Breast epithelium (tissue), 4 donors: ENCODE measurements around the gene AOPEP. TPM values are rescaled to one million over a fixed set of nuclear protein-coding genes. Genes with fewer than 3 reads are reported as not detected.

Experiments used
- DNase-seq, 2 donors: peaks; one replicate each; pipeline ENCODE4 v3.0.0-alpha.2; 2019; ENCODE audit warnings: low spot score in 2 of 2
- H3K27ac ChIP-seq, 2 donors: fragments of 200-600 bp; sonication (generic) in 1 of 2; one replicate each; pipeline ENCODE4 v1.5.1; 2016 to 2019; ENCODE audit warnings: mild to moderate bottlenecking in 1 of 2
- H3K27me3 ChIP-seq, 2 donors: fragments of 200-600 bp; sonication (generic) in 1 of 2; one replicate each; pipeline versions ENCODE4 v1.5.1 to v1.6.0; 2017 to 2019; ENCODE audit warnings: control low read depth in 1 of 2, mild to moderate bottlenecking in 1 of 2
- H3K36me3 ChIP-seq: fragments of 200-600 bp; one replicate; pipeline ENCODE4 v1.5.1; 2019
- H3K4me1 ChIP-seq, 2 donors: fragments of 200-600 bp; sonication (generic); one replicate each; pipeline ENCODE4 v1.5.1; 2016 to 2019; ENCODE audit warnings: control low read depth in 1 of 2
- H3K4me3 ChIP-seq, 3 donors: fragments of 200-600 bp; sonication (generic); 1 replicate in 2 of 3; 2 replicates in 1 of 3; pipeline ENCODE4 v1.5.1; 2016 to 2019; ENCODE audit warnings: mild to moderate bottlenecking in 3 of 3, moderate library complexity in 2 of 3
- H3K9me3 ChIP-seq, 2 donors: fragments of 200-600 bp; sonication (generic) in 1 of 2; one replicate each; pipeline ENCODE4 v1.5.1; 2016 to 2019; ENCODE audit warnings: control low read depth in 1 of 2
- POLR2A ChIP-seq: fragments of 450-650 bp; IDR thresholded peaks from one replicate; pipeline ENCODE4 v1.6.1; 2016; ENCODE audit warnings: antibody characterized with exemption, mild to moderate bottlenecking, moderate library complexity
- POLR2AphosphoS5 ChIP-seq, 3 donors: sonication (generic); formaldehyde crosslinking; IDR thresholded peaks; one replicate each; pipeline ENCODE4 v1.6.1; 2017; ENCODE audit warnings: antibody characterized with exemption in 3 of 3
- intact Hi-C: fragments of 100-400 bp; cut with DNase I; formaldehyde crosslinking; loops from one replicate; pipeline ENCODE4 v1.15.1; 2023; ENCODE audit warnings: low total_unique reads
- total RNA-seq, 3 donors: library from RNA; depleted of rRNA; stranded (reverse); fragments of >200 nt; gene quantifications; one replicate each; pipeline ENCODE4 v1.1.0, GENCODE V29; 2016
- TF ChIP-seq, protein P1 (sequence below), 3 donors: fragments of 450-650 bp; IDR thresholded peaks; one replicate each; pipeline ENCODE4 v1.5.1; 2016 to 2017; ENCODE audit warnings: antibody characterized with exemption in 3 of 3, mild to moderate bottlenecking in 3 of 3, moderate library complexity in 3 of 3

Gene AOPEP
- total RNA-seq, 3 donors from 2014 or later, result 15.5 to 94.1 (median 87.5) TPM

GRCh38 chr9:94932652-94933510 lies 206.4 kb downstream of the AOPEP start:
- Histone ChIP-seq H3K27ac (no peak overlapping the region), H3K4me3 (no peak overlapping the region), H3K27me3 (no peaks in the 10 kb centered on the region), H3K36me3 (no peaks in the 10 kb centered on the region), H3K9me3 (no peaks in the 10 kb centered on the region), H3K4me1 (no peaks in the 10 kb centered on the region)
- TF ChIP-seq POLR2A, result no peak
- TF ChIP-seq POLR2AphosphoS5 (IDR thresholded peaks at IDR 0.05), result no peak
- TF ChIP-seq, protein P1, sequence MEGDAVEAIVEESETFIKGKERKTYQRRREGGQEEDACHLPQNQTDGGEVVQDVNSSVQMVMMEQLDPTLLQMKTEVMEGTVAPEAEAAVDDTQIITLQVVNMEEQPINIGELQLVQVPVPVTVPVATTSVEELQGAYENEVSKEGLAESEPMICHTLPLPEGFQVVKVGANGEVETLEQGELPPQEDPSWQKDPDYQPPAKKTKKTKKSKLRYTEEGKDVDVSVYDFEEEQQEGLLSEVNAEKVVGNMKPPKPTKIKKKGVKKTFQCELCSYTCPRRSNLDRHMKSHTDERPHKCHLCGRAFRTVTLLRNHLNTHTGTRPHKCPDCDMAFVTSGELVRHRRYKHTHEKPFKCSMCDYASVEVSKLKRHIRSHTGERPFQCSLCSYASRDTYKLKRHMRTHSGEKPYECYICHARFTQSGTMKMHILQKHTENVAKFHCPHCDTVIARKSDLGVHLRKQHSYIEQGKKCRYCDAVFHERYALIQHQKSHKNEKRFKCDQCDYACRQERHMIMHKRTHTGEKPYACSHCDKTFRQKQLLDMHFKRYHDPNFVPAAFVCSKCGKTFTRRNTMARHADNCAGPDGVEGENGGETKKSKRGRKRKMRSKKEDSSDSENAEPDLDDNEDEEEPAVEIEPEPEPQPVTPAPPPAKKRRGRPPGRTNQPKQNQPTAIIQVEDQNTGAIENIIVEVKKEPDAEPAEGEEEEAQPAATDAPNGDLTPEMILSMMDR (IDR thresholded peaks at IDR 0.05), result no peak
- no peak for DNase-seq
- intact Hi-C loops, result no loop called here

DNA sequence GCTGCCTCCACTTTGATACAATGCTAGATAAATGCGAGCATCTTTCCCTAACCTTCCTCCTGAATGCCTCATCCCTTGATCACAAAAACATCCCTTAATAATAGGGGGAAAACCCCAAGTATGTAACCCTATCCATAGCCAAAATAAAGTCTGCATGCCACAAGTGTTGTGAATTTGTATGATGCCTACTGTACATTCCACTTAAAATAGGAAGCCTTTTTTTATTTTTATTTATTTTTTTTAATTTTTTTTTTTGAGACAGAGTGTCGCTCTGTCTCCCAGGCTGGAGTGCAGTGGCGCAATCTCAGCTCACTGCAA lies 207.0 kb downstream of the AOPEP start:
- no peak for TF ChIP-seq POLR2AphosphoS5 (IDR thresholded peaks at IDR 0.05)
- TF ChIP-seq, protein P1 (IDR thresholded peaks at IDR 0.05), result no peak
- no peak for TF ChIP-seq POLR2A
- DNase-seq, result no peak
- H3K27ac ChIP-seq, result no peak overlapping the region
- H3K27me3 ChIP-seq, result no peaks in the 10 kb centered on the region
- H3K9me3 ChIP-seq, result no peaks in the 10 kb centered on the region
- no peaks in the 10 kb centered on the region for H3K4me1 ChIP-seq
- no peak overlapping the region for H3K4me3 ChIP-seq
- no peaks in the 10 kb centered on the region for H3K36me3 ChIP-seq
- intact Hi-C loops, result no loop called here

- TF ChIP-seq POLR2A (no peak), POLR2AphosphoS5 (IDR thresholded peaks at IDR 0.05) (no peak)
- TF ChIP-seq, protein P1 (IDR thresholded peaks at IDR 0.05), result no peak
- H3K27ac ChIP-seq, result no peak overlapping the region
- no peak for DNase-seq
- intact Hi-C loops, result no loop called here
- H3K4me1 ChIP-seq, result no peaks in the 10 kb centered on the region
- H3K36me3 ChIP-seq, result no peaks in the 10 kb centered on the region
- H3K27me3 ChIP-seq, result no peaks in the 10 kb centered on the region
- no peaks in the 10 kb centered on the region for H3K9me3 ChIP-seq
- no peak overlapping the region for H3K4me3 ChIP-seq
Measured at GRCh38 chr9:94934816-94935328, 208.4 kb downstream of the AOPEP start.

DNA sequence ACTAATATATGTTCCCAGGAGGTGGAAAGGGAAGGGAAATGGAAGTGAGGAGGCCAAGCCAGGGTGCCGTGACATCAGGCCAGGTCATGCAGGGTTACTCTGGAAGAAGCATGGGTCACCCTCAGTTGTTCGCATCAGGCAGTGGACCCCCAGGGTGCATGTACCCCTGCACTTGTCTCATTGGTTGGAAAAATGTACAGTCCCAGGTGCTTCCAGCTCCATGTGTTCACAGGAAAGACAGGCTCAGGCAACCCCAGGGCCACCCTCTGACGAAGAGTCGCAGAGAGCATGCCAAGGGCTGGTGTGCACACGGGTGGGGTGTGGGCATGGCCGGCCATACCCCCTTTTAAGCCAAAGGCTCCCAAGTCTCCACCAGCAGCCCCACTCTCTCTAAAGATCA lies 208.9 kb downstream of the AOPEP start:
- Histone ChIP-seq H3K4me3 (no peak overlapping the region), H3K4me1 (no peaks in the 10 kb centered on the region), H3K36me3 (no peaks in the 10 kb centered on the region), H3K27ac (no peak overlapping the region), H3K9me3 (no peaks in the 10 kb centered on the region), H3K27me3 (no peaks in the 10 kb centered on the region)
- TF ChIP-seq POLR2A (no peak), POLR2AphosphoS5 (IDR thresholded peaks at IDR 0.05) (no peak)
- TF ChIP-seq, protein P1 (IDR thresholded peaks at IDR 0.05), result no peak
- no peak for DNase-seq
- intact Hi-C loops, result no loop called here

- Histone ChIP-seq H3K9me3 (no peaks in the 10 kb centered on the region), H3K27ac (no peak overlapping the region), H3K36me3 (no peaks in the 10 kb centered on the region), H3K4me3 (no peak overlapping the region), H3K4me1 (no peaks in the 10 kb centered on the region), H3K27me3 (no peaks in the 10 kb centered on the region)
- TF ChIP-seq, protein P1 (IDR thresholded peaks at IDR 0.05), result no peak
- no peak for TF ChIP-seq POLR2AphosphoS5 (IDR thresholded peaks at IDR 0.05)
- TF ChIP-seq POLR2A, result no peak
- no peak for DNase-seq
- intact Hi-C loops, result no loop called here
Measured at GRCh38 chr9:94936419-94936818, 209.9 kb downstream of the AOPEP start.
